Colonic mucosa (tissue), 4 donors: ENCODE data around the gene IL1RL2. TPM values are rescaled to one million over a fixed set of nuclear protein-coding genes. Genes with fewer than 3 reads are reported as not detected.

Source experiments
- DNase-seq: peaks from one replicate; pipeline ENCODE4 v3.0.0-alpha.2; 2020
- H3K27ac ChIP-seq: fragments of 200-600 bp; one replicate; pipeline ENCODE4 v1.8.0; 2021
- H3K27me3 ChIP-seq: fragments of 200-600 bp; one replicate; pipeline ENCODE4 v1.8.0; 2021
- H3K36me3 ChIP-seq: fragments of 200-600 bp; one replicate; pipeline ENCODE4 v1.8.0; 2021
- H3K4me1 ChIP-seq: fragments of 200-600 bp; one replicate; pipeline ENCODE4 v1.8.0; 2021; ENCODE audit warnings: mild to moderate bottlenecking
- H3K4me3 ChIP-seq: fragments of 200-600 bp; one replicate; pipeline ENCODE4 v1.8.0; 2021
- H3K9ac ChIP-seq, 2 donors: one replicate each; pipeline ENCODE4 v1.7.0; 2013; ENCODE audit warnings: control low read depth in 2 of 2, low read depth in 2 of 2, low read length in 2 of 2
- H3K9me3 ChIP-seq: fragments of 200-600 bp; one replicate; pipeline ENCODE4 v1.8.0; 2021
- CTCF ChIP-seq: fragments of 200-600 bp; IDR thresholded peaks from one replicate; pipeline ENCODE4 v1.8.0; 2022; ENCODE audit warnings: antibody characterized with exemption, mild to moderate bottlenecking
- intact Hi-C: fragments of 100-400 bp; cut with DNase I; formaldehyde crosslinking; loops from one replicate; pipeline ENCODE4 v1.14.1; 2022
- total RNA-seq, 2 donors: library from RNA; stranded (reverse); fragmentation: NEBNext Ultra II Directional in 1 of 2; extraction: Animal tissue kit (Norgen Biotek cat#: 25700) in 1 of 2; gene quantifications; one replicate each; pipeline ENCODE4 v1.2.1, GENCODE V29; 2021
- donor health status: healthy.
- donor health status: DM: no; HTN: no; CAD: no.
- donor health status: DM: no; HTN: no; CAD: no.

The IL1RL2 gene
- total RNA-seq, 2 donors from 2014 or later, result 1.9 to 2.8 TPM

- Histone ChIP-seq H3K9me3 (no peaks in the 10 kb centered on the region), H3K4me3 (no peak overlapping the region), H3K9ac (no peak overlapping the region), H3K27ac (no peak overlapping the region), H3K36me3 (no peaks in the 10 kb centered on the region), H3K4me1 (no peaks in the 10 kb centered on the region), H3K27me3 (no peaks in the 10 kb centered on the region)
- TF ChIP-seq CTCF, result no peak
- intact Hi-C loops, result no loop called here
- no peak for DNase-seq
Observed at GRCh38 chr2:102256276-102256675, 69.5 kb downstream of the IL1RL2 start.

GRCh38 chr2:102256874-102257462 is 70.1 kb downstream of the IL1RL2 start:
- H3K9me3 ChIP-seq, result no peaks in the 10 kb centered on the region
- no peaks in the 10 kb centered on the region for H3K27me3 ChIP-seq
- H3K27ac ChIP-seq, result no peak overlapping the region
- no peak for TF ChIP-seq CTCF
- H3K9ac ChIP-seq, result no peak overlapping the region
- no peaks in the 10 kb centered on the region for H3K4me1 ChIP-seq
- no peak overlapping the region for H3K4me3 ChIP-seq
- no peaks in the 10 kb centered on the region for H3K36me3 ChIP-seq
- DNase-seq, result no peak
- intact Hi-C loops, result no loop called here

GRCh38 chr2:102258025-102258385 is 71.2 kb downstream of the IL1RL2 start:
- no peak for TF ChIP-seq CTCF
- H3K9ac ChIP-seq, result no peak overlapping the region
- no peak for DNase-seq
- no peaks in the 10 kb centered on the region for H3K9me3 ChIP-seq
- intact Hi-C loops, result no loop called here
- no peak overlapping the region for H3K4me3 ChIP-seq
- H3K27ac ChIP-seq, result no peak overlapping the region
- no peaks in the 10 kb centered on the region for H3K27me3 ChIP-seq
- no peaks in the 10 kb centered on the region for H3K36me3 ChIP-seq
- no peaks in the 10 kb centered on the region for H3K4me1 ChIP-seq

GRCh38 chr2:102258386-102259074 is 71.7 kb downstream of the IL1RL2 start:
- TF ChIP-seq CTCF, result no peak
- Histone ChIP-seq H3K4me1 (no peaks in the 10 kb centered on the region), H3K9me3 (no peaks in the 10 kb centered on the region), H3K27me3 (no peaks in the 10 kb centered on the region), H3K36me3 (no peaks in the 10 kb centered on the region), H3K27ac (no peak overlapping the region), H3K4me3 (no peak overlapping the region), H3K9ac (no peak overlapping the region)
- DNase-seq, result no peak
- intact Hi-C loops, result no loop called here

GRCh38 chr2:102261467-102262135 is 74.8 kb downstream of the IL1RL2 start:
- intact Hi-C loops, result no loop called here
- H3K27ac ChIP-seq, result no peak overlapping the region
- H3K4me3 ChIP-seq, result no peak overlapping the region
- H3K4me1 ChIP-seq, result no peaks in the 10 kb centered on the region
- no peak for DNase-seq
- H3K9me3 ChIP-seq, result no peaks in the 10 kb centered on the region
- H3K9ac ChIP-seq, result no peak overlapping the region
- no peak for TF ChIP-seq CTCF
- no peaks in the 10 kb centered on the region for H3K27me3 ChIP-seq
- no peaks in the 10 kb centered on the region for H3K36me3 ChIP-seq
